ENCODE data around the gene FCHO1.
"Not testable (repeated sequence)": the region's sequence is repeated elsewhere in the genome, so short reads cannot be mapped to it uniquely, and the experiment has no call there.

Gene FCHO1

DNA sequence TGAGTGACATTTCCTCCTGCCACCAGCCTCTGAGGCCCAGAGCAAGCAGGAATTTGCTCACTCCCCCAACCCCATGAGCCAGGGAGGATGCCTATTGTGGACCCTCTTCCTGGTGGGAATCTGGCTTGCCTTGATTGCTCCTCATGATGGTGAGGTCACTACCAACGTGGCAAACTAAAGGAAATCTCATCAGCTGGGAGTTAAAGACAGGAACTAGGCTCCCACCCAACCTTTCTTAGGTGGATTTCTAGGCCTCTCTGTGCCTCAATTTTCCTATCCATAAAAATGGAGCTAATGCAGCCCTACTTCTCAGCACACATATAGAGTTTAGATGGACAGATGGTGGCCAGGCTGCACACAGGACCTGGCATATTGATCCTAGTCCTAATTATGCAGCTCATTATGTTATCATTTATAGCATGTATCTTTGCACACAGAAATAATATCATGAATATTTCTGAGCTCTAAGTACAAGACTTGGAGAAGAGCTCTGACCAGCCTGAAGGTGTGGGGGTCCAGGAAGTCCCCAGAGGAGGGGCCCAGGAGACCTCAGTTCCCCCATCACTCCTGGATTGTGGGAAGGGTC lies 45.7 kb downstream of the FCHO1 start:
- TF ChIP-seq, protein P1, sequence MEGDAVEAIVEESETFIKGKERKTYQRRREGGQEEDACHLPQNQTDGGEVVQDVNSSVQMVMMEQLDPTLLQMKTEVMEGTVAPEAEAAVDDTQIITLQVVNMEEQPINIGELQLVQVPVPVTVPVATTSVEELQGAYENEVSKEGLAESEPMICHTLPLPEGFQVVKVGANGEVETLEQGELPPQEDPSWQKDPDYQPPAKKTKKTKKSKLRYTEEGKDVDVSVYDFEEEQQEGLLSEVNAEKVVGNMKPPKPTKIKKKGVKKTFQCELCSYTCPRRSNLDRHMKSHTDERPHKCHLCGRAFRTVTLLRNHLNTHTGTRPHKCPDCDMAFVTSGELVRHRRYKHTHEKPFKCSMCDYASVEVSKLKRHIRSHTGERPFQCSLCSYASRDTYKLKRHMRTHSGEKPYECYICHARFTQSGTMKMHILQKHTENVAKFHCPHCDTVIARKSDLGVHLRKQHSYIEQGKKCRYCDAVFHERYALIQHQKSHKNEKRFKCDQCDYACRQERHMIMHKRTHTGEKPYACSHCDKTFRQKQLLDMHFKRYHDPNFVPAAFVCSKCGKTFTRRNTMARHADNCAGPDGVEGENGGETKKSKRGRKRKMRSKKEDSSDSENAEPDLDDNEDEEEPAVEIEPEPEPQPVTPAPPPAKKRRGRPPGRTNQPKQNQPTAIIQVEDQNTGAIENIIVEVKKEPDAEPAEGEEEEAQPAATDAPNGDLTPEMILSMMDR (IDR thresholded peaks at IDR 0.05; ENCODE audit: extremely low read depth, missing control alignments) = no peak
- DNase-seq (ENCODE audit: low spot score) = no peak

DNA sequence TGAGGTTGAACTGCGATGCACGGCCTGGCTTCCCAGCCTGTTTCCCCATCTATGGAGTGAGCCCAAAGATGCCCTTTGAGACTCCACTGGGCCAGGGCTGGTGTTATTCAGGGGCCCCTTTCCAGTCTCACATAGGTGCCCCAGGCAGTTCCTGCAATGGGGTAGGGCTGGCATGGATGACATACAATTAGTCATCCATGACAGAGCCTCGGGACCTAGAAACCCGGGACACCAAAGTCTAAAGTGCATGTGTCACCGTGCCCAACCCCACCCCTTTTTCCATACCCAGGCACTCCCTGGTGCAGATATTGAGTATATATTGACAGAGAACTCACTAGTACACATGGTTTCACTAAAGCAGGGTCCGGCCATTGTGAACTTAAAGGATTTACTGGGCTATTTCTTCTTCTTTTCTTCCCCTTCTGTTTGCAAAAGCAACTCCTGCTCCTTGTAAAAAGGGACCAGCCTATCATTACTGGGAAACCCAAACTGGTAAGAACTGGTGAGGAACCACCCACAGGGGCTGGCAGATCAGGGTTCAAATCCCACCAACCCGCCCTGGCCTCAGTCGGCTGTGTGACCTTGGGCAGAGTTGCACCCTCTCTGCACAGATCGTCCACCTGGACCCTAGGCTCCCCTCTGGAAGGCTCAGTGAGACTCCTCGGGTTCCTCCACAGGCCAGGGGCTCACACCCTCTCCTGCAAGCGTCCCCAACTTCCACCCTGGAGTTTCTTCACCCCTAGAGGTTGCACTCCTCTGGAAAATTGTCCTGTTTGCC lies 46.3 kb downstream of the FCHO1 start:
- DNase-seq (ENCODE audit: low spot score) = no peak

DNA sequence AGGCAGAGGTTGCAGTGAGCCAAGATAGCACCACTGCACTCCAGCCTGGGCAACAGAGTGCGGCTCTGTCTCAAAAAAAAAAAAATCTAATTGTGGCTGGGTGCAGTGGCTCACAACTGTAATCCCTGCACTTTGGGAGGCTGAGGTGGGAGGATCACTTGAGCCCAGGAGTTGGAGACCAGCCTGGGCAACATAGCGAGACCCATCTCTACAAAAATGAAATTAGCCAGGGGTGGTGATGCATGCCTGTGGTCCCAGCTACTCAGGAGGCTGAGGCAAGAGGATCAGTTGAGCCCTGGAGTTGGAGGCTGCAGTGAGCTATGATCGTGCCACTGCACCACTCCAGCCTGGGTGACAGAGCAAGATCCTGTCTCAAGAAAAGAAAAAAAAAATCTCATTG lies 47.3 kb downstream of the FCHO1 start:
- DNase-seq (ENCODE audit: low spot score) = not testable (repeated sequence)

More for the DNA sequence above, 46.3 kb downstream of the FCHO1 start:
- TF ChIP-seq, protein P1 (IDR thresholded peaks at IDR 0.05; ENCODE audit: extremely low read depth, missing control alignments) = no peak

DNA sequence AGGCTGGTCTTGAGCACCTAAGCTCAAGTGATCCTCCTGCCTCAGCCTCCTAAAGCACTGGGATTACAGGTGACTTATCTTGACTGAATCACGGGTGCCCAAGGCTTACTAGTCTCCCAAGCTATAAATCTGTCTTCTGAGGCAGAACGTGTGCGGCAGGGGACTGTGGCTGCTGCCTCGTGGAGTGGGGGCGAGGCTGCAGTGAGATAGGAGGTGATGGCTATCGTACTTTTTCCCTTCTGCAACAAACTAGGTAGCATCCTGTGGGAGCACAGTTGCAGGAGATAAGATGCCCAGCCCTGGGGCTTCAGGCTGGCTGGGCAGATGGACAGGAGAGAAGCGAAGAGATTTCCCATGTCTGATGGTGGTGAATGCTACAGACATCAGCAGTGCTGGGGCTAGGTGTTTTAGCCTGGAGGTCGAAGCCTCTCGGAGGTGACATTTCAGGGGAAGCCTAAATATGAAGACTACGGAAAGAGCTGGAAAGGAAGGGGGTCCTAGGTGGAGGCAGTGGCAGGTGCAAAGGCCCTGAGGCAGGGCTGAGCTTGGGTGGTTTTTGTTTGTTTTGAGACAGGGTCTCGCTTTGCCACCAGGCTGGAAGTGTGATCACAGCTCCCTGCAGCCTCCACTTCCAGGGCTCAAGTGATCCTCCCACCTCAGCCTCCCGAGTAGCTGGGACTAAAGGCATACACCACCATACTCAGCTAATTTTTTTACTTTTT lies 51.0 kb downstream of the FCHO1 start:
- no peak for DNase-seq (ENCODE audit: low spot score)
- TF ChIP-seq, protein P1 (IDR thresholded peaks at IDR 0.05; ENCODE audit: extremely low read depth, missing control alignments) = no peak

- TF ChIP-seq, protein P1 (IDR thresholded peaks at IDR 0.05; ENCODE audit: extremely low read depth, missing control alignments) = no peak
- DNase-seq (ENCODE audit: low spot score) = no peak
Observed at GRCh38 chr19:17803264-17803896, 52.1 kb downstream of the FCHO1 start.

DNA sequence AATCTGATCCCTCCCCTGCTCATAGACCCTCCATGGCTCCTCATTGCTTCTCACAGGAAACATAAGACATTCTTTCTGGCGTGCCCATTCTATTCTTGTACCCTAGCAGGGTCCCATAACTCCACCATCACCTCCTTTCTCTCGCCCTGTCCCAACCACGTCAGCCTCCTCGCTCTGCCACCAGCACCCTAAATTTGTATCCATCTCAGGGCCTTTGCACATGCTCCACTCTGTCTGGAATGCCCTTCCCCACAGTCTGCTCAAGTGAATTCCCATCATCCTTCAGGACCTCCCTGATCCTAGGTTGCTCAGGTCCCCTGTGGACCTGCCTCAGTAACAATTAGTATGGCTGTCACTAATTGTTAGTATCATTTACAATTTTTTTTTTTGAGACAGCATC lies 54.1 kb downstream of the FCHO1 start:
- TF ChIP-seq, protein P1 (IDR thresholded peaks at IDR 0.05; ENCODE audit: extremely low read depth, missing control alignments) = no peak
- no peak for DNase-seq (ENCODE audit: low spot score)

DNA sequence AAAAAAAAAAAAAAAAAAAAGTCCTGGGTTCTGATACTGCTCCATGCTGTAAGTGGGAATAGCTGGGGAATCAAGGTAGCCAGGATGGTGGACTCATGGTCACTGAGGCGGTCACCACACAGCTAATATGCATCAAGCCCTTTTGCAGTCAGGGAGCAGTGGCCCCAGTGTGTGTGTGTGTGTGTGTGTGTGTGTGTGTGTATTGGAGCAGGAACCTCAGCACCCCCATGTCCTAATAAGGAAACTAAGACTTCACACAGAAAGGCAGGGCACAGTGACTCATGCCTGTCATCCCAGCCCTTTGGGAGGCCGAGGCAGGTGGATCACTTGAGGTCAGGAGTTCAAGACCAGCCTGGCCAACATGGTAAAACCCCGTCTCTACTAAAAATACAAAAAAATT lies 55.7 kb downstream of the FCHO1 start:
- TF ChIP-seq, protein P1 (IDR thresholded peaks at IDR 0.05; ENCODE audit: extremely low read depth, missing control alignments) = no peak
- no peak for DNase-seq (ENCODE audit: low spot score)

Data from GM20000 (cell line).